HG02973 (cell line): Measurements from ENCODE around the gene MGMT.
"Not testable (repeated sequence)": the region's sequence is repeated elsewhere in the genome, so short reads cannot be mapped to it uniquely, and the experiment has no call there.

Experiments
- ATAC-seq: cut with Tn5 transposase; IDR thresholded peaks from one replicate; pipeline ENCODE4 v1.9.1; 2021; ENCODE audit warnings: moderate library complexity; ENCODE audit not compliant: unreplicated experiment

Gene MGMT

GRCh38 chr10:129466703-129467358 lies at the start of gene MGMT:
TSS of gene MGMT (plus strand) at chr10:129467241.
- peak; percentile 92 for ATAC-seq

DNA sequence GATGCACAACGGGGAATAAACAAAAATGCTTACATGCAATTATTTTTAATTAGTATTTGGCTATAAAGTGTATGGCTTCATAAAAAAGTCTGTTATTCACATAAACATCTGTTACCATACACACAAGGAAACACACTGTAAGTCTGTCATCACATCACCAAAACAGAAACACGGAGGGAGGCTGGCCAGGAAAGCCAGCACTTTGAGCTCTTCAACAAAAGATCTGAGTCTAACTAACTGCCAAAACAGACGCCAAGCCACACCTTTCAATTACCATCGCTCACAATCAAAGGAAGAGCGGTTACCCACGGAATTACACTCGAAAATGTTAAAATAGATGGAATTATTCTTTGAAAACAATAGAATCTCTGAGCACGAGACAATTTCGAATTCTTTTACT lies 49.2 kb upstream of the MGMT start:
- no peak for ATAC-seq

DNA sequence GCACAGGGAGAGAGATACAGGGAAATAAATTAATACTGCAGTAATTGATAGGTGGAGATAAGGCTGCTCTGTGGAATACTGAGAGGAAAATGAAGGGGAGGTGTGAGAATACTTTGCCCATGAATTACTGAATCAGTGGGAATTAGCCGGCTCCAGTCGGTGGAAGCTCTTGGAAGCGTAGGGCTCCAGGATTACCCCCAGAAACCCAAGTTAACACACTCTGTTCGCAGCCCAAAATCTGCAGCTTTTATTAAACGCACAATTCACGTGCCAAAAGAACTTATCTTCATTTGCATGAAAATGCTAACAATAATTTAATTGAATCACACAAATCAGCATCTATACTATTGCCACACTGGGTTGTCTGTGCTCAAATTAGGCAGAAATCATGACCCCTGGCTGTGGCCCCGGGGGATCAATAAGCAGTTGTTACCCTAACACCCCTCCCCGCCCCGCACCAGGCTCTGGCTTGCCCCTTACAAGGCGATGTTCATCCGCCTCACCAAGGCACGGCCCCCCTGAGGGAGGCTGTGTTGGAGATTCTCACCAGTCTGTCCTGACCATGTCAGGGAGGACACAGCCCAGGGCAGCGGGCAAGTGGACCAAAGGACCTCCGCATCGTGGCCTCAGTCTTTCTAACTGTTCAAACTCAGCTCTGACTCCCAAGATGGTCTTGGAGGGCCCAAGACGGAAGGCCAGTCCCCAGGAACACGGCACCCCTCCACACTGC lies 48.4 kb upstream of the MGMT start:
- no peak for ATAC-seq

- no peak for ATAC-seq
These were observed 47.6 kb upstream of the MGMT start for GRCh38 chr10:129419397-129419796.

GRCh38 chr10:129421399-129422010 lies 45.5 kb upstream of the MGMT start:
- no peak for ATAC-seq

DNA sequence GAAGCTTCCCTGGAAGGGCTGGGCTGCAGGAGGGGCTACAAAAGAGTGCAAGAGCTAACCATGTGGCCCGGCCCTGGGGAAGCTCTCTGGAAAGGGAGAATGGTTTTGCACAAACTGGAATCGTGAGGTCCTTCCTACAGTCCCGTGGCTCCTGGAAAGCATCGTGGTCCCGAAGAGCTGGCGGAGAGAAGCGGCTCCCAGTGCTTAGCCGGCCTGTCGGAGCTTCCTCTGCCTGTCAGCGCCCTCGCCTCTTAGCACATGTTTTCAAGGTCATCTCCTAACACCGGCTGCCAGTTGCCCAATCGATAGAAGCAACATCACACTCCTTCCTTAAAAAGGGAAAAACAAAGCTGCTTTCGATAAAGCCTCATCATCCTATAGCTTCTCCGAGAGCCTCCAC lies 42.1 kb upstream of the MGMT start:
- no peak for ATAC-seq

DNA sequence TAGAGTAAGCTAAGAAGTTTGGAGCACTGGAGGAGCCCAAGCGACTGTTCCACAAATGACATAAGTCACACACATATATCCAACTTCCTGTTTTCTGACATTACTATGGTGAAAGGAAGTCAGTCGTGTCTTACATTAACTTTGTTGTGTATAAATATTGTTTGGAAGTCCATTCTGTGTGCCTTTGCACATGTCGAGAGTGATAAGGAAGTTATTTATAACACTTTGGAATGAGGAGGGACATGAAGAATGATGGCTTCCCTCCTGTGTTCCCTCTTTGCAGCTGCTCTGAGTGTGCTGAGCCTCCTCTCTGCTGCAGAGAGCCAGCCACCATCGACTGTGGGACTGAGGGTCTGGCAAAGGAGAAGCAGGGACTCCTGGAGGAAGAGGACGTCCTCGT lies 40.4 kb upstream of the MGMT start:
- no peak for ATAC-seq

DNA sequence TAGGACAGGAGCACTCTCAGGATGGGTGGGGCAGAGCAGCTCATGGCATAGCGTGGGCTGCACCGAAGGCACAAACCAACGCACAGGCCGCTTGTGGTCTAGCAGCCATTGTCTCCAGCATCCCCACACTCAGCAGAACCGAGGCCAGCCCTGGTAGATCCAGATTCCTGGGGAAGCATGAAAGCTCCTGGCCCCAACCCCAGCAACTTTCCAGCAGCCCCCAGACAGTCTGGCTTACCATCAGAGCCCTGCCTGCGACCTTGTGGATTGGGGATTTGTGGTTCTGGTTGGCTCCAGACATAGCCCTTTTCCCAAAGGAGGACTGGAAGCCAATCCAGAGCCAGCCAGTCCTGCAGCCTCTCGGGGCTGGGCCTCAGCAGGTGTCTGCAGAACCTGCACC lies 33.8 kb upstream of the MGMT start:
- no peak for ATAC-seq

GRCh38 chr10:129435724-129436123 lies 31.3 kb upstream of the MGMT start:
- ATAC-seq, result not testable (repeated sequence)

DNA sequence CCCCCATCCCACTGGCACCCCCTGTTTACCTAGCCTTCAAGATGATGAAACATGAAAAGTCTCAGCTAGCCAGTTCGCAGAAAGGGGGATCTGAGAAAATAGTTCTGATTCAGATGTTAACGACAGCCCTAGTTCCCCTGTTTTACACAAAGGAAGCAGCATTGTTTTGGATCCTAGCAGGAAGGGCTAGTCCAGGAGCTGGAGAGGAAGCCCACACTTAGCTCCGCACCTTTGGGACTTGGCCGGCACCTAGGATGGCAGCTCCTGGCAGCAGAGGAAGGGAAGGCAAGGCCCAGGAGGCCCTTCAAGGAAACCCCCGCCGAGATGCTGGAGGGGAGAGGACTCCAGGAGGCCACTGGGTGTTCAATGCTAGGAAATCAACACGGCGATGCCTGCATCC lies 29.0 kb upstream of the MGMT start:
- ATAC-seq, result no peak

- no peak for ATAC-seq
These were observed 26.8 kb upstream of the MGMT start for GRCh38 chr10:129440247-129440646.

DNA sequence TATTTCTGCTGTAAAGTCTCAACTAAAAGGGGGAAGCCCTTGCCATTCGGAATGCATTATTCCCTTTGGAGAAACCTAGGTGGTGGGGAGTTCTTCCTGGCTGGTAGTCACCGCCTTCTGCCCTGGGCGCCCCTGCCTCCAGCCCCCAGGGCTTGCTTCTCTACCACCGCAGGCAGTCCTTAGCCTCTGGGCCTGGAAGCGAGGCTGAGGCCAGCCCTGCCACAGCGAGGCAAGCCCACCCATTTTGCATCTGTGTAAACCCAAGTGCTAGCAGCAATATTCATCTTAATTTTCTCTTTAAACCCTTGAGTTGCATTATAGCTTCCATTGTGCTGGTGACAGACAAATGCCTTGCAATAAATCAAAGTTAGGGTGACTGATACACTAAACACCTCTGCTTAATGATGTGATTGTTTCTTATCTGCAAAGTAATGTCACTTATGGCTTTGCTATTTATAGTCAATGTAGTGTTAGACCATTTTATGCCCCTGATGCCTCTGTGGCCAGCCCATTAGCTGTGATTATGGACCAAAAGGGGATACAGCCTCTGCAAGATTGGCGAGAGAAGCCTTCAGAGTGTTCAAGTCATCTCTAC lies 26.2 kb upstream of the MGMT start:
- ATAC-seq, result no peak

DNA sequence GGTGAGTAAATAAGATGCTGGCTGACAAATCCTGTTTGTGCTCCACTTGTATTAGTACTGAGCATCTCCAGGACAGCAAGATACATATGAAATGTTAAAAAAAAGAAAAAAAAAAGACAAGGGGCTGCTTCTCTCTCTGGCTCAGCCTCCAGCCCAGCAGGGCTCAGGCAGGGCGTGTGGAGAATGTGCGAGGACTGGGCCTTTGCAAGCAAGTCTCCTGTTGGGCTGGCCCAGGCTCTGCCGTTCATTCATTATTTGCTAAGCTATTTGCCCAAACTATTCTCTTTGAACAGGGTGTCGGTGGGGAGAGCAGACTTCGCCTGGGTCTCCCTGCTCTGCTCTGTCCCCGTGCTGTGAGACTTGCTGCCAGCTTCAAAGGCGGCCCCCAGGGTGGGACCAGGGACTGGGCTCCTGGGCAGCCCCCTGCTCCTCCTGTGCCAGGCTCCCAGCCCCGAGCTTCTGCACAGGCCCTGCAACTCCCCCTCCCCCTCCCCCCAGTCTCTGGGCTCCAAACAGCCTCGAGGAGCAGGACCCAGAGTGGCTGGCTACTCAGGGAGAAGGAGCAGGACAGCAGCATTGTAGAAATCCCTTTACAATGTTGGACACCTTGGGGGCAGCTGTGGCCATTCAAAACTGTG lies 25.6 kb upstream of the MGMT start:
- no peak for ATAC-seq

GRCh38 chr10:129442866-129443265 lies 24.2 kb upstream of the MGMT start:
- ATAC-seq, result no peak

- no peak for ATAC-seq
These were observed 22.7 kb upstream of the MGMT start for GRCh38 chr10:129444359-129444758.

DNA sequence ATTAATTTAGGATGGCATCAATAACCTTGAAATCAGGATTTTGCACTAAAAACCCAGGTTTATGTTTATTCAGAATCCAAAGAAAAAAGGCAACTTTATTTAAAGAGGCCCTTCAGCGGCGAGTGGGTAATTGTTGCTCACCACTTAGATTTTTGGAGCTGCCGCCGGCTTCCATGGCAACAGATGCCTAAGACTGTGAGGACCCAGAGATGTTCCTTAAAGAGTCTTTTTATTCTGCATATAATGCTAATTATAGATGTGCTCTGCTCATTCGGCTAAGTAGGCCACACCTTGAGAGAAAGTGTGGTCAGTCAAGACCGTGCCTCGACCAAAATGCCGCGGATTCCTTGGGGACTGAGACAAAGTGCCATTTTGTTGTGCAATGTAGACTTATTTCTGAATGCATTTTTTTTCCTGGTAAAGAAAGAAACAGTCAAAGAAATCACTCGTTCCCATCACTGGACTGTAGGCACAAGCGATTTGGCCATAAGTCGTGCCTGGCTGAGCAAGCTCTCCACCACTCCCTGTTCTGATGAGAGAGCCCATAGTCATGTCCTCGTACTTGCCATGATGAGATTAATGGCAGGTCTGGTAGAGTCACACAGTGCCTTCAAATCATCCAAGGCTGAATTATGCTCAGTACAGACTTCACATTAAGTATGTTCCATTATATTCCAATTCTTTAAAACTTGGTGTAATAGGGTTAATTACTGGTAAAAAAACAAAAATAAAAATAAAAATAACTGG lies 21.4 kb upstream of the MGMT start:
- ATAC-seq, result no peak

- no peak for ATAC-seq
These were observed 20.9 kb upstream of the MGMT start for GRCh38 chr10:129446183-129446581.

GRCh38 chr10:129447486-129447885 lies 19.6 kb upstream of the MGMT start:
- ATAC-seq, result no peak

- ATAC-seq, result no peak
These were observed 19.0 kb upstream of the MGMT start for GRCh38 chr10:129448086-129448485.

- ATAC-seq, result no peak
These were observed 18.5 kb upstream of the MGMT start for GRCh38 chr10:129448539-129448938.

DNA sequence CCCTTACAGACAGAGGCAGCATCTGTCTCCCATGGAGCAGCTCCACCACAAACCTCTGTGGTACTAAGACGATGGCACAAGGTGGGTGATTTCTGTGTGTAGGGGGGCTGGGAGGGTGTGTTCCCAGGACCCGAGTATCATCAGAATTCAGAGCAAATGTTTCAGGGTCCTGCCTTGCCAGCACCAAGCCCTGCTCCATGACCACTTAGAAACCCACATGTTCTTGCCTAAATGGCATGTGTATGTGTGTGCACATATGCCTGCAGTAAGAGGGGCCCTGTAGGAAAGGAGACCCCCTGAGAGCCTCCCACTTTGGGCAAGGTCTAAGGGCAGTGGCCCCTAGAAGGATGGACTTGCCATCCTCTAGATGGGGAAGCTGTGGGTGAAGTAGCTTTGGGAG lies 17.1 kb upstream of the MGMT start:
- no peak for ATAC-seq
